ENCODE data around the gene PRSS53. TPM values are rescaled to one million over a fixed set of nuclear protein-coding genes. Genes with fewer than 3 reads are reported as not detected.

The PRSS53 gene
- total and polyA plus RNA-seq, 7 donors = 1.1 to 9.1 (median 2.6) TPM; not detected in 2

- no peaks in the 10 kb centered on the region for H3K27me3 ChIP-seq
- DNase-seq = no peak
- WGBS, 2 donors = 47 to 62% methylated on average over 9 of the region's 9 CpGs
- no peaks in the 10 kb centered on the region for H3K9me3 ChIP-seq
- intact Hi-C loops (cut with DNase I) = loop anchor here (1.0 to 10.0 kb wide), 2 partner anchors 24 to 336 kb away; partner anchors contain the start of gene ARMC5
- H3K27ac ChIP-seq = peak overlapping the region; percentile 92 to 98 (median 96)
- TF ChIP-seq POLR2AphosphoS5 (IDR thresholded peaks at IDR 0.05) = peak in 2 of 4 donors; percentile 11 to 15
- TF ChIP-seq CTCF (IDR thresholded peaks at IDR 0.05) = no peak
- H3K4me3 ChIP-seq = peak overlapping the region; percentile 67 to 97 (median 90)
- peaks cover 12 to 45% (median 27%) of the 10 kb centered on the region in 4 donors for H3K36me3 ChIP-seq
- H3K4me1 ChIP-seq = peaks cover 0 to 31% (median 21%) of the 10 kb centered on the region in 4 donors
Observed at GRCh38 chr16:31118223-31119155, 29.7 kb upstream of the PRSS53 start.

GRCh38 chr16:31117384-31118222, 28.9 kb upstream of the PRSS53 start, which contains the start of gene KAT8:
Gene KAT8 (plus strand): TSS chr16:31117664. CDS start chr16:31117682, 18 bp downstream.
- intact Hi-C loops (cut with DNase I) = loop anchor here (1.0 to 10.0 kb wide), 2 partner anchors 25 to 337 kb away; partner anchors contain the start of gene ARMC5
- Histone ChIP-seq H3K4me3 (peak within 1 kb of the TSS; percentile 67 to 97 (median 90)), H3K36me3 (peaks cover 12 to 40% (median 29%) of the 10 kb centered on the region in 4 donors), H3K9me3 (no peaks in the 10 kb centered on the region), H3K4me1 (peaks cover 0 to 31% (median 21%) of the 10 kb centered on the region in 4 donors), H3K27me3 (no peaks in the 10 kb centered on the region), H3K27ac (peak within 1 kb of the TSS; percentile 92 to 98 (median 96))
- peak; percentile 99 for DNase-seq
- TF ChIP-seq POLR2A (IDR thresholded peaks at IDR 0.05) (peak; percentile 60 to 83), POLR2AphosphoS5 (IDR thresholded peaks at IDR 0.05) (peak; percentile 89 to 98 (median 95)), EP300 (IDR thresholded peaks at IDR 0.05) (peak in 3 of 4 donors; percentile 27 to 72 (median 38)), CTCF (IDR thresholded peaks at IDR 0.05) (no peak)
- WGBS, 2 donors = 0% methylated on average over 68 of the region's 68 CpGs

GRCh38 chr16:31114468-31114867, 25.7 kb upstream of the PRSS53 start:
- 39 to 76% methylated on average over 8 of the region's 8 CpGs for WGBS, 2 donors
- peaks cover 0 to 34% (median 26%) of the 10 kb centered on the region in 4 donors for H3K4me1 ChIP-seq
- TF ChIP-seq CTCF (IDR thresholded peaks at IDR 0.05) (no peak), POLR2AphosphoS5 (IDR thresholded peaks at IDR 0.05) (peak in 3 of 4 donors; percentile 15 to 62 (median 61))
- peaks cover 14 to 40% (median 25%) of the 10 kb centered on the region in 4 donors for H3K36me3 ChIP-seq
- no peak overlapping the region for H3K4me3 ChIP-seq
- H3K27ac ChIP-seq = peak overlapping the region; percentile 44 to 92 (median 53)
- H3K9me3 ChIP-seq = no peaks in the 10 kb centered on the region
- DNase-seq = peak; percentile 75
- intact Hi-C loops (cut with DNase I) = loop anchor here (10.0 kb wide), 1 partner anchor 340 kb away; the partner anchor contains the start of gene ARMC5
- H3K27me3 ChIP-seq = no peaks in the 10 kb centered on the region

Measured in sigmoid colon (tissue), 7 donors.